Activated naive CD4-positive, alpha-beta T cell treated with anti-CD3 and anti-CD28 coated beads, Interleukin-2, amount 50 U/mL, for 16 hours (primary cell): ENCODE results near the gene SYT9.
"Not testable (repeated sequence)": the region's sequence is repeated elsewhere in the genome, so short reads cannot be mapped to it uniquely, and the experiment has no call there.

Source experiments
- DNase-seq: peaks from one replicate; pipeline ENCODE4 v3.0.0-alpha.2; 2020

SYT9 gene

GRCh38 chr11:7513234-7514098, 261.8 kb downstream of the SYT9 start, which contains the start of gene PPFIBP2:
TSS of gene PPFIBP2 (plus strand) at chr11:7513999. CDS start at chr11:7549476, 35,477 bp downstream.
- peak; percentile 83 for DNase-seq

- DNase-seq, result peak; percentile 22
These were observed 262.4 kb downstream of the SYT9 start for GRCh38 chr11:7514099-7514591.

GRCh38 chr11:7515447-7515886, 263.8 kb downstream of the SYT9 start:
- no peak for DNase-seq

- DNase-seq, result no peak
These were observed 264.8 kb downstream of the SYT9 start for GRCh38 chr11:7516475-7516874.

- DNase-seq, result not testable (repeated sequence)
These were observed 266.0 kb downstream of the SYT9 start for GRCh38 chr11:7517743-7518142.
